GM23248 (cell line): ENCODE results near the gene SPATA16. TPM values are rescaled to one million over a fixed set of nuclear protein-coding genes. Genes with fewer than 3 reads are reported as not detected.

ENCODE experiments used
- DNase-seq: peaks from one replicate; pipeline ENCODE4 v3.0.0-alpha.2; 2015
- H2AFZ ChIP-seq: fragments of 200-600 bp; sonication (generic); 2 replicates; pipeline ENCODE4 v1.6.1; 2016; ENCODE audit warnings: antibody characterized with exemption
- H3F3A ChIP-seq: fragments of 200-600 bp; sonication (generic); 2 replicates; pipeline ENCODE4 v1.6.1; 2016; ENCODE audit warnings: mild to moderate bottlenecking, antibody characterized with exemption, mixed run types; ENCODE audit not compliant: insufficient read depth
- H3K27ac ChIP-seq: fragments of 200-600 bp; sonication (generic); 2 replicates; pipeline ENCODE4 v1.5.1; 2016; ENCODE audit warnings: mild to moderate bottlenecking
- H3K27me3 ChIP-seq: fragments of 200-600 bp; sonication (generic); replicated peaks from 2 replicates; pipeline ENCODE4 v1.6.1; 2016; ENCODE audit warnings: mild to moderate bottlenecking; ENCODE audit not compliant: insufficient read depth
- H3K36me3 ChIP-seq: fragments of 200-600 bp; sonication (generic); 2 replicates; pipeline ENCODE4 v1.6.1; 2016; ENCODE audit warnings: low read depth, mild to moderate bottlenecking
- H3K4me1 ChIP-seq: fragments of 200-600 bp; sonication (generic); 2 replicates; pipeline ENCODE4 v1.6.1; 2016; ENCODE audit warnings: mild to moderate bottlenecking; ENCODE audit not compliant: insufficient read depth
- H3K4me2 ChIP-seq: fragments of 200-600 bp; sonication (generic); one replicate; pipeline ENCODE4 v1.6.1; 2016; ENCODE audit warnings: mild to moderate bottlenecking; ENCODE audit not compliant: unreplicated experiment
- H3K4me3 ChIP-seq: fragments of 200-600 bp; sonication (generic); 2 replicates; pipeline ENCODE4 v1.5.1; 2016; ENCODE audit warnings: mild to moderate bottlenecking
- H3K79me2 ChIP-seq: fragments of 200-600 bp; sonication (generic); 2 replicates; pipeline ENCODE4 v1.6.1; 2016; ENCODE audit warnings: mild to moderate bottlenecking; ENCODE audit not compliant: insufficient read depth
- H3K9ac ChIP-seq: fragments of 200-600 bp; sonication (generic); 2 replicates; pipeline ENCODE4 v1.6.1; 2016; ENCODE audit warnings: mild to moderate bottlenecking
- H3K9me2 ChIP-seq: fragments of 200-600 bp; sonication (generic); 2 replicates; pipeline ENCODE4 v1.6.1; 2016; ENCODE audit warnings: mixed run types, mild to moderate bottlenecking, moderate library complexity; ENCODE audit not compliant: insufficient read depth
- H3K9me3 ChIP-seq: fragments of 200-600 bp; sonication (generic); one replicate; pipeline ENCODE4 v1.6.1; 2017; ENCODE audit warnings: low read depth
- H4K20me1 ChIP-seq: fragments of 200-600 bp; sonication (generic); 2 replicates; pipeline ENCODE4 v1.6.0; 2016; ENCODE audit not compliant: insufficient read depth
- EZH2 ChIP-seq: fragments of 200-600 bp; sonication (generic); IDR thresholded peaks from 2 replicates; pipeline ENCODE4 v1.6.1; 2018; ENCODE audit warnings: antibody characterized with exemption, mild to moderate bottlenecking; ENCODE audit not compliant: insufficient read depth, poor library complexity, severe bottlenecking
- EZH2phosphoT487 ChIP-seq: fragments of 200-600 bp; sonication (generic); IDR thresholded peaks from 2 replicates; pipeline ENCODE4 v1.6.1; 2018; ENCODE audit warnings: antibody characterized with exemption, moderate library complexity, mild to moderate bottlenecking, low read depth; ENCODE audit not compliant: insufficient read depth
- WGBS, 2 experiments: methylation state at CpG; one replicate each; pipeline ENCODE4 v1.1.6; 2015 to 2017; ENCODE audit warnings: low lambda C conversion rate in 2 of 2, low coverage in 1 of 2; ENCODE audit errors: missing lambda C conversion rate in 2 of 2; 5-methylcytosine and 5-hydroxymethylcytosine counted together
- in situ Hi-C: fragments of 300-500 bp; cut with MboI; formaldehyde crosslinking; loops from 2 replicates; pipeline ENCODE4 v1.15.0; 2020
- polyA plus RNA-seq: library from polyadenylated mRNA; unstranded; fragments of >200 nt; fragmentation: Nextera tagmentation; extraction: Ambion mirVana; gene quantifications from 2 replicates; pipeline ENCODE4 v1.2.1, GENCODE V29; 2016
- total RNA-seq: library from RNA; depleted of rRNA; stranded (reverse); fragments of >200 nt; shearing (Covaris generic); gene quantifications from 2 replicates; pipeline ENCODE4 v1.2.3, GENCODE V29; 2014

Gene SPATA16
- total and polyA plus RNA-seq, 2 experiments from 2014 or later, result not detected

DNA sequence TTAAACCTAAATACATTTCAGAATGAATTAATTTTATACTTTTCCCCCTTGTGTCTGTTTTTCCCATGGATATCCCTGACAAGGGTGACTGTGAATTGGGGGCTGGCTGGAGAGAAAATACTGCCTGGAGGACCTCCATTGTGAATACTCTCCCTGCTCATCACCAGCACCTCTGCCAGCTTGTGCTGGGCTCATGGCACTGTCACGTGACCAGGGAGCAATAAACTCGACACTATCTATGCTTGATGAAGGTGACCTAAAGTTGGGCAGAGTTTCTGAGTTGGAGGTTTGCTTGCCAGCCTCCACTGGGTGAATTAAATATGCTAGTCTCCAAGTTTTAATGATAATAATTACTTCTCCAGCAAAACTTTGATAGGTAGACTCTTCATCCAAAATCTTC, 189.5 kb downstream of the SPATA16 start:
- no peaks in the 10 kb centered on the region for H3F3A ChIP-seq

DNA sequence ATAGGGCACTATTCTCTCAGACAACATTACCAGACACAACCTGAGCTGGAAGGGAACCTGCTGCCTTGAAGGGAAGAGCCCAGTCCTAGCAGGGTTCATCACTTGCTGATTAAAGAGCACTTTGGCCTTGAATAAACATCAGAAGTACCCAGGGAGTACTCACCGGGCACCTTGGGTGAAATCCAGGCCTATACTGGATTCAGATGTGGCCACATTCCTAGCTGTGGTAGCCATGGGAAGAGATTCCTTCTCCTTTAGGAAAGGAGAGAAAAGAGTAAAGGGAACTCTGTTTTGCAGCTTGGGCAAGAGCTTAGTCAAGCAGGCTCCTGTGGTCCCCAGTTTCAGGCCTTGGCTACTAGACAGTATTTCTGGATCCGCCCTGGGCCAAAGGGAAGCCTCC, 195.0 kb downstream of the SPATA16 start:
- DNase-seq, result no peak
- TF ChIP-seq EZH2 (no peak), EZH2phosphoT487 (no peak)
- Histone ChIP-seq H3K27ac (no peak overlapping the region), H3K36me3 (no peaks in the 10 kb centered on the region), H3K4me3 (no peak overlapping the region), H3K4me2 (no peak overlapping the region), H3K9ac (no peak overlapping the region), H3K9me3 (no peaks in the 10 kb centered on the region), H3K4me1 (no peaks in the 10 kb centered on the region), H3K27me3 (no peaks in the 10 kb centered on the region), H2AFZ (no peak overlapping the region), H4K20me1 (no peaks in the 10 kb centered on the region), H3K79me2 (no peaks in the 10 kb centered on the region), H3K9me2 (no peaks in the 10 kb centered on the region), H3F3A (no peaks in the 10 kb centered on the region)
- WGBS, 2 experiments, result 25 to 28% methylated on average over 2 of the region's 2 CpGs
- in situ Hi-C loops, result no loop called here

More for the DNA sequence above, 189.5 kb downstream of the SPATA16 start:
- DNase-seq, result no peak
- in situ Hi-C loops, result no loop called here
- 24 to 35% methylated on average over 2 of the region's 2 CpGs for WGBS, 2 experiments
- no peaks in the 10 kb centered on the region for H3K9me2 ChIP-seq
- no peaks in the 10 kb centered on the region for H3K9me3 ChIP-seq
- H3K4me3 ChIP-seq, result no peak overlapping the region
- H4K20me1 ChIP-seq, result no peaks in the 10 kb centered on the region
- H3K4me2 ChIP-seq, result no peak overlapping the region
- no peaks in the 10 kb centered on the region for H3K79me2 ChIP-seq
- no peaks in the 10 kb centered on the region for H3K36me3 ChIP-seq
- H3K9ac ChIP-seq, result no peak overlapping the region
- TF ChIP-seq EZH2phosphoT487 (no peak), EZH2 (no peak)
- H3K27me3 ChIP-seq, result no peaks in the 10 kb centered on the region
- no peaks in the 10 kb centered on the region for H3K4me1 ChIP-seq
- no peak overlapping the region for H3K27ac ChIP-seq
- no peak overlapping the region for H2AFZ ChIP-seq

DNA sequence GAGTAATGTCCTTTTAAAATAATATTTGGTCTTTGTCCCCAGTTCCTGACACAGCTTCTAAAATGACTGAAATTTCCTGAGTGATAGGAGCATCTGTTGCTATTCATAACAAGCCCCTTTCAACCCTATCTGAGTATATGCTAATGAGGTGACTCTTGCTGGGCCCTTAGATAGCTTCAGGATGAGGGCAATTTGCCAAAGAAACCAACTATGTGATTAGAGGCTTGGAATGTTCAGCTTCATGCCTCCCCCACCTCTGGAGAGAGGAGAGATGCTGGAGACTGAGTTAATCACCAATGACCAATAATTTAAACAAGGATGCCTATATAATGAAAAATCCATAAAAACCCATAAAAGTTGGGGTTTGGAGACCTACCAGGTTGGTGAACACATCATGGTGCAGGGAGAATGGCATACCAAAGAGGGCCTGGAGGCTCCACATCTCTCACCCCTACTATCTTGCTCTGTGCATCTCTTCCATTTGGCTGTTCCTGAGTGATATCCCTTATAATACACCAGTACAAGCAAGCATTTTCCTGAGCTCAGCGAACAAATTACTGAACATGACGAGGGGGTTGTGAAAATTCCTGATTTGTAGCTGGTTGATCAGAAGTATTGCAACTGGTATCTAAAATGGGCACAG, 201.3 kb downstream of the SPATA16 start:
- no peaks in the 10 kb centered on the region for H4K20me1 ChIP-seq
- H3K9me3 ChIP-seq, result no peaks in the 10 kb centered on the region
- H3K9ac ChIP-seq, result no peak overlapping the region
- no peaks in the 10 kb centered on the region for H3K79me2 ChIP-seq
- DNase-seq, result no peak
- 35 to 40% methylated on average over 2 of the region's 2 CpGs for WGBS, 2 experiments
- TF ChIP-seq EZH2phosphoT487, result no peak
- no peak for TF ChIP-seq EZH2
- H3K27me3 ChIP-seq, result no peaks in the 10 kb centered on the region
- H3K4me2 ChIP-seq, result no peak overlapping the region
- in situ Hi-C loops, result no loop called here
- no peak overlapping the region for H2AFZ ChIP-seq
- no peak overlapping the region for H3K4me3 ChIP-seq
- no peaks in the 10 kb centered on the region for H3K36me3 ChIP-seq
- no peak overlapping the region for H3K27ac ChIP-seq
- H3F3A ChIP-seq, result no peaks in the 10 kb centered on the region
- no peaks in the 10 kb centered on the region for H3K9me2 ChIP-seq
- H3K4me1 ChIP-seq, result no peaks in the 10 kb centered on the region

DNA sequence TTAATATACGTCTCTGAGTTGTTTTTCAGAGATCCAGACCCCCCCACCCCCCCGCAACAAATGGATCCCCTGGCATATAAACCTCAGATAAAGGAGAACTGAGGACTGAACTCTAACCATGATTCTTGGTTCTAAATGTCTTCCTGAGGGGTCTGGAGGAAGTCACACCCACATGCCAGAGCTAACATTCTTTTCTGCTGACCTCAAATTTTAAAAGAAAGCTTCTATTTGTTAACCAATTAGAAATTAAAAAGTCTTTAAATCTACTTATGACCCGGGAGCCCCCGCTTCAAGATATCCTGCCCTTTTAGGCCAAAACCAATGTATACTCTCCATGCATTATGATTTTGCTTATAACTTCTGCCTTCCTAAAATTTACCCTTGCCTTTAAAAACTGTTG, 202.2 kb downstream of the SPATA16 start:
- in situ Hi-C loops, result no loop called here
- H3K79me2 ChIP-seq, result no peaks in the 10 kb centered on the region
- H3F3A ChIP-seq, result no peaks in the 10 kb centered on the region
- DNase-seq, result no peak
- H3K4me1 ChIP-seq, result no peaks in the 10 kb centered on the region
- TF ChIP-seq EZH2phosphoT487, result no peak
- TF ChIP-seq EZH2, result no peak
- H3K36me3 ChIP-seq, result no peaks in the 10 kb centered on the region
- WGBS, 2 experiments, result 23 to 30% methylated on average over 4 of the region's 4 CpGs
- no peak overlapping the region for H3K4me3 ChIP-seq
- H3K9ac ChIP-seq, result no peak overlapping the region
- no peaks in the 10 kb centered on the region for H3K27me3 ChIP-seq
- no peaks in the 10 kb centered on the region for H3K9me3 ChIP-seq
- H3K9me2 ChIP-seq, result no peaks in the 10 kb centered on the region
- no peak overlapping the region for H3K27ac ChIP-seq
- no peak overlapping the region for H3K4me2 ChIP-seq
- H2AFZ ChIP-seq, result no peak overlapping the region
- H4K20me1 ChIP-seq, result no peaks in the 10 kb centered on the region

DNA sequence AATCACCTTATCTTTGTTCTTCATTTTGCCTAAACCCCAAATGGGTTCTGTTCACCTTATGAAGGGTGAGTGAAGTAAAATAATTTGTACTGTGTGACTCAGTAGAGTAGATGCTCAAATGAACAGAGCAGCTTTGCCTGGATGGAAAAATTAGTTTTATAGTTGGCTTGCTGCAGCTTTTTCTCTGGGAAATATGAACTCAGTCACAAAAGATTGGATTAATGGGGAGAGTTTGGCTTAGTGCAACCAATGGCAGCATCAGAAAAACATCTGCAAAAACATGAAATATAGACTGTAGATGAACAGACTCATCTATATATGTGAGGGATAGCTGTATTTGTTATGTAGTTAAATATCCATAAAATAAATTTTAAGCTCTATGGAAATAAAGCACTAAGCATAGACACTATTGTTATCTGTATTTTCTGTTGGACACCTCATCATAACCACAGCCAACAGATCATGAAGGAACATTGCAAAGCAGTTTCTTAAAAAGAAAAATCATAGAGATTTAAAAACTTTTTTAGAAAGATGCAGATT, 209.2 kb downstream of the SPATA16 start:
- Histone ChIP-seq H3K9ac (no peak overlapping the region), H3K4me3 (no peak overlapping the region), H3K27me3 (no peaks in the 10 kb centered on the region), H2AFZ (no peak overlapping the region), H3F3A (no peaks in the 10 kb centered on the region), H3K9me3 (no peaks in the 10 kb centered on the region), H3K4me2 (no peak overlapping the region), H4K20me1 (no peaks in the 10 kb centered on the region), H3K4me1 (no peaks in the 10 kb centered on the region), H3K27ac (no peak overlapping the region), H3K9me2 (no peaks in the 10 kb centered on the region), H3K79me2 (no peaks in the 10 kb centered on the region), H3K36me3 (no peaks in the 10 kb centered on the region)
- in situ Hi-C loops, result no loop called here
- TF ChIP-seq EZH2 (no peak), EZH2phosphoT487 (no peak)
- no peak for DNase-seq
